Adipose tissue (tissue), 3 donors: Measurements from ENCODE around the gene AACS. TPM values are rescaled to one million over a fixed set of nuclear protein-coding genes. Genes with fewer than 3 reads are reported as not detected.
"Not testable (repeated sequence)": the region's sequence is repeated elsewhere in the genome, so short reads cannot be mapped to it uniquely, and the experiment has no call there.

Experiments used
- H3K27ac ChIP-seq: one replicate; pipeline ENCODE4 v1.5.1; 2013; ENCODE audit warnings: low read depth, low read length
- WGBS, 3 donors: extraction: QIAGEN DNeasy Blood & Tissue Kit; methylation state at CpG; one replicate each; pipeline ENCODE4 v1.1.7; 2013; 5-methylcytosine and 5-hydroxymethylcytosine counted together
- polyA plus RNA-seq, 3 donors: library from polyadenylated mRNA; stranded (reverse); fragments of 200-250 nt; gene quantifications; one replicate each; pipeline ENCODE4 v1.2.3, GENCODE V29; 2013
- donor health status: healthy with polysubstance abuse.
- donor health status: Bipolar disorder and iron deficiency.
- donor health status: healthy.

The AACS gene
- polyA plus RNA-seq, 3 donors: 32.8 to 79.0 (median 35.0) TPM

- 88 to 92% (median 89%) methylated on average over 6 of the region's 6 CpGs for WGBS, 3 donors
- no peak overlapping the region for H3K27ac ChIP-seq
These were observed 40.4 kb downstream of the AACS start for GRCh38 chr12:125105600-125105999.

DNA sequence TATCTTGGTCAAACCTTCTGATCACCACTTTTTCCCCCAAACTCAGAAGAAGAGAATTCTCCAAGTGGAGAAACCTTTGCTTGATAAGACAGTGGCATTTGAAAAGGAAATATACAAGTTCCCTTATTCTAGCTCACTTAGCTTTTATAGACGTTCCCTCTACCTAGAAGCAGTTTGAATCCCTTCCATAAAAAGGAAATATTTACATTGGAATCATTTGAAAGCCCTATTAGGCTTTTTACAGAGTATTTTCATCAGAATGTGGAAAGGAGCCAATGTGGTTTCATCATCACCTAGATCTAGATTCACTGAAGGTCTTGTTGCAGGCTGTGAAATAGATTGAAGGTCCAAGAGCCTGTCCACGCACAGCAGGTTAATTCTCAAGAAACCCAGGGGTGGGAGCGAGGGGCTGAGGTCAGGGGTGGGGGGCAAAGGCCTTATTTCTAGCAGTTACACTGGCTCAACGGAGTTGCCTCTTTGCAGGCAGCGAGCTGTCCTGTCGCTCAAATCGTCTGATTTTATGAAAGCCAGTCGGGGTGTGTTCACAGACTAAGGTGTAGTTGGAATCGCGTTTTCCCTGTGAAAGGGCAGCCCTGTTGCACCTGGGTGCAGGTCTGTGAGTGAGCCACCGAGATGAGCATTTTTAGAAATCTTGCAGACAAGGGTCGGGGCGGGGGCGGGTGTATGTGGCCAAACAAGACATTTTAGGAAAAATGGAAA is 45.6 kb downstream of the AACS start:
- WGBS, 3 donors: 84 to 90% (median 84%) methylated on average over 14 of the region's 14 CpGs
- H3K27ac ChIP-seq: no peak overlapping the region

DNA sequence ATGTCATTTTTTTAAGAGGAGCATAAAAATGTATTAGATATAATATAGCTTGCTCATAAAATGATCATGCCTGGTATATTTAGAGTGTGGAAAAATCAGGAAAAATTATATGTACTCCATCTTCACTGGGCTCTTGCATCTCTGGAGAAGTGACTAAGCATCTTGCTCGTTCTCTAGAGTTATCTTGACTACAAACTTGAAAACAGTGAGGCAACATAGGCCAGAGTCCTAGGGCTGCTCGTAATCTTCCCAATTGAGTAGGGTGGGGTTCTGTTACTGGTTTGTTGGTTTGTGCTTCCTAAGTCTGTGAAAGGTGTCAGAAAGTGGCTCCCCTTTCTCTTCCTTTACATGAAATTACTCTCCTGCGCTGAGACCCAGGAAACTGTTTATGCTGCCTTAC is 46.2 kb downstream of the AACS start:
- 82 to 92% (median 92%) methylated on average over 3 of the region's 3 CpGs for WGBS, 3 donors
- H3K27ac ChIP-seq: no peak overlapping the region

DNA sequence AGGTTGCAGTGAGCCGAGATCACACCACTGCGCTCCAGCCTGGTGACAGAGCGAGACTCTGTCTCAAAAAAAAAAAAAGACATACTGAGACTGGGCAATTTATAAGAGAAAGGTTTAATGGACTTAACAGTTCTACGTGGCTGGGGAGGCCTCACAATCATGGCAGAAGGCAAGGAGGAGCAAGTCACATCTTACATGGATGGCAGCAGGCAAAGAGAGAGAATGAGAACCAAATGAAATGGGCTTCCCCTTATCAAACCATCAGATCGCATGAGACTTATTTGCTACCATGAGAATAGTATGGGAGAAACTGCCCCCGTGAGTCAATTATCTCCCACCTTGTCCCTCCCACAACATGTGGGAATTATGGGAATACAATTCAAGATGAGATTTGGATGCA is 47.4 kb downstream of the AACS start:
- H3K27ac ChIP-seq: not testable (repeated sequence)
- 96 to 98% (median 98%) methylated on average over 6 of the region's 6 CpGs for WGBS, 3 donors

GRCh38 chr12:125113263-125113662 is 48.0 kb downstream of the AACS start:
- 94 to 95% (median 95%) methylated on average over 8 of the region's 8 CpGs for WGBS, 3 donors
- no peak overlapping the region for H3K27ac ChIP-seq

DNA sequence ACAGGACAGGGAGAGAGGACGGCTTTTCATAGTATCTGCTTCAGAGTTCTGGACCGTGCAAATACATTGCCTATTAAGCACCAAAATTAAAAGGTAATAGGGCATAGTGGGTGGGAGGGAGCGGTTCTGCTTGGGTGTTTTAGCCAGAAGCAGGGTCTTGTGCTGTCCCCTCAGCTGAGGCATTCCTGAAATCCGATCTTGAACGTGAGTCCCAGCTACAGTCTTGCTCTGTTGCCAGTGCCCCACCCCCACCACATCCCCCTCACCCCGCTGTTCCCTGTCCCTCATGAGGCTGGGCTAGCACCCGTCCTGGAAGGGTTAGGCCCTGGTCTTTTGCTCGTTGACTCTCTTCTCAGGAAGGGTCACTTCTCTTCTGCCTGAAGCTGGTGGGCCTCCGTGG is 48.6 kb downstream of the AACS start:
- H3K27ac ChIP-seq: no peak overlapping the region
- WGBS, 3 donors: 81 to 90% (median 89%) methylated on average over 8 to 9 of the region's 9 CpGs

GRCh38 chr12:125114365-125115141 is 49.3 kb downstream of the AACS start:
- H3K27ac ChIP-seq: no peak overlapping the region
- WGBS, 3 donors: 96 to 98% (median 97%) methylated on average over 39 to 40 of the region's 40 CpGs

- 91 to 93% (median 92%) methylated on average over 12 of the region's 12 CpGs for WGBS, 3 donors
- H3K27ac ChIP-seq: no peak overlapping the region
These were observed 55.3 kb downstream of the AACS start for GRCh38 chr12:125120566-125120965.

- WGBS, 3 donors: 93 to 94% (median 93%) methylated on average over 14 of the region's 14 CpGs
- H3K27ac ChIP-seq: no peak overlapping the region
These were observed 55.9 kb downstream of the AACS start for GRCh38 chr12:125121106-125121505.

DNA sequence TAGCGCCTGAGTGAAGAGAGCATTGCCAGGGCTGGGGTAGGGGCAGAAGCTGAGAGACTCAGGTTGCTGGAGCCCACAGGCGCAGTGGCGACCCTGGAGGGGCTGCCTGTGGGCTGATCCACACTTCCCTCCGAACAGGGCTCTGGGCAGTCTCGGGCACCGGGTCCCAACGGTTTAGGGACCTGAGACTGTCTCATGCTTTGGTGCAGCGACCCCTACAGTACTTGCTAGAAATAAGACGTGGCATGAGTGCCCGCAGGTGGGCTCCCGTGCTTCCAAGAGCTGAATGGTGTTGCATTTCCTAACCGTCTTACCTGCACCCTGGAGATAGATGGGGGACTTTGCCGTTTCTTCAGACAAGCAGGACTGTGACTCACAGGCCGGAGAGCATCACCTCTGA is 57.4 kb downstream of the AACS start:
- no peak overlapping the region for H3K27ac ChIP-seq
- 91 to 93% (median 91%) methylated on average over 14 of the region's 14 CpGs for WGBS, 3 donors

- no peak overlapping the region for H3K27ac ChIP-seq
- 52 to 90% (median 82%) methylated on average over 11 of the region's 11 CpGs for WGBS, 3 donors
These were observed 59.2 kb downstream of the AACS start for GRCh38 chr12:125124320-125124966.

GRCh38 chr12:125125271-125125670 is 60.0 kb downstream of the AACS start:
- 94 to 98% (median 96%) methylated on average over 4 of the region's 4 CpGs for WGBS, 3 donors
- no peak overlapping the region for H3K27ac ChIP-seq

DNA sequence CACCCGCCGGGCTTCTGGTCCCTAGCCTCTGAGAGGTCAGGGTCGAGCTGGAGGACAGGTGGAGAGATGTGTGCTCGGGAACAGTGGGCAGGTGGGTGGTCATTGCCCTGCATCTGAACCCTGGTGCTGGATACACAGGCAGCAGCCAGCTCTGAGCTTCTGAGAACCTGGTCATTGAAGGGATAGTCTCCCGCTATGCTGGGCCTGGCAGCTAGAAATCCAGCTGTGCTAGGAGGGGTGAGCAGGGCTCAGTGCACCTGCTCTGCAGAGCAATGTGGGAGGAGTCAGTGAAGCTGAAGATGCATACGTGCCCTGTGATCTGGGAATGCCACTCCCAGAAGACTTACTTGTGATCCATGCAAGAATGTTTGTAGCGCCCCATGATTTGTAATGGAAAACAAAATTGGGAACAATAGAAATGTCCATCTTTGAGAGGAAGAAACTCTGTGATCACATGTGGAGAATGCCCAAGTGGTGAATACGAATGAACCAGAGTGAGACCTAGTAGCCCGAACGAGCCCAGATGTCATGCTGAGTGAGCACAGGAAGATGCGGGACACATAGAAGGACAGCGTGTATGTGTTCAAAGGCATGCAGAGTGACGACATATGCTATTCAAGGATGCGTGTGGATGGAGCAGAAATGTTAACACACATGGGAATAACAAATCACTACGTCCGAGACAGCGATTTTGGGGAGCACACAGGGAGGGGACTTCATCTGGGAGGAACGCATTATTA is 63.4 kb downstream of the AACS start:
- 92 to 93% (median 92%) methylated on average over 18 of the region's 18 CpGs for WGBS, 3 donors
- no peak overlapping the region for H3K27ac ChIP-seq

- H3K27ac ChIP-seq: no peak overlapping the region
- WGBS, 3 donors: 73 to 88% (median 84%) methylated on average over 10 of the region's 10 CpGs
These were observed 63.9 kb downstream of the AACS start for GRCh38 chr12:125129179-125129571.

DNA sequence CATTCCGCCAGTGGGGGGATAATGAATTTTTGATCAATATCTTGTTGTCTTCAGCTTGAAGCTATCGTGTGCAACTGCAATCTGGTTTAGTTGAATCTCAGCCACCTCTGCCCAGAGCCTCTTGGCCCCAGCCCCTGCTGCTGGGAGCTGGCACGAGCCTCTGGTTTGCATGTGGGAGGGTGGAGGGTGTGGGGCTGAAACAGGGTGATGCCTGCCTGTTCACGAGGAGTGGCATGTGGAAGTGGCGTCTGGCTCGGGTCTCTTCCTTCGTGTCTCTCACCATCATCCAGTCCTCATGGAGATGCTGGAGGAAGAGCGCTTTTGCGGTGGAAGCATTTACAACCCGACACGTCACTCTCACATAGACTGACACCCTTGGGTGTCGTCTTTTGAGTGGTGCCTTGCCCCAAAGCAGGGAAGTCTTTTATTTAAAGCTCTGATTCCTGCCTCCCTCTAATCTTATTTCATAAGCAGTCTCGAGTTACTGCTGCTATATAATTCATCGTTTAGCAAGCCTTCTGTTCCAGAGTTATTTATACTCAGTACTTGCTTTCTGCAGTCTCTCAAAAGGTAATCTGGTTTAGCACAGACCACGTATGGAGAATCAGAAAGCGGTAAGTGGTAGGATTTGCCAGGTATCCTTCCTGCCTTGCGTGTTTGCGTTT is 64.5 kb downstream of the AACS start:
- 87 to 90% (median 89%) methylated on average over 18 of the region's 18 CpGs for WGBS, 3 donors
- no peak overlapping the region for H3K27ac ChIP-seq

DNA sequence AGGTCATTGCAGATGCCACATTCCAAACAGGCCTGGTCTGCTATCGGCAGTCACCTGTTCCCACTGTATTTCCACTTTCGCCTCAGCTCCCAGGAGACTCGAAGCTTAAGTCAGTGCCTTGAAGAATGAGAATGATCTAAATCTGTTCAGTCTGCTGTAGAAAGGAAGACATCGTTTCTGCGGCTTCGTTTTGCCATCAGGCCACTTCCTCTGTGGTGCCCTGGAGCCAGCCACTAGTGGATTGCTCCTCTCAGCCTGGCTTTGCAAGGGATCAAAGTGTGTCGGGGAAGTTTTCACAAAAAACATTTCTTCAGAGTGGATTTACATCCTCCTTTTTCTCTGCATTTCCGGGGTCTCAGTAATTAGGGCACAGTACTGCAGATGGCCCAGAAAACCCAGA is 66.7 kb downstream of the AACS start:
- no peak overlapping the region for H3K27ac ChIP-seq
- WGBS, 3 donors: 79 to 92% (median 84%) methylated on average over 8 of the region's 8 CpGs

DNA sequence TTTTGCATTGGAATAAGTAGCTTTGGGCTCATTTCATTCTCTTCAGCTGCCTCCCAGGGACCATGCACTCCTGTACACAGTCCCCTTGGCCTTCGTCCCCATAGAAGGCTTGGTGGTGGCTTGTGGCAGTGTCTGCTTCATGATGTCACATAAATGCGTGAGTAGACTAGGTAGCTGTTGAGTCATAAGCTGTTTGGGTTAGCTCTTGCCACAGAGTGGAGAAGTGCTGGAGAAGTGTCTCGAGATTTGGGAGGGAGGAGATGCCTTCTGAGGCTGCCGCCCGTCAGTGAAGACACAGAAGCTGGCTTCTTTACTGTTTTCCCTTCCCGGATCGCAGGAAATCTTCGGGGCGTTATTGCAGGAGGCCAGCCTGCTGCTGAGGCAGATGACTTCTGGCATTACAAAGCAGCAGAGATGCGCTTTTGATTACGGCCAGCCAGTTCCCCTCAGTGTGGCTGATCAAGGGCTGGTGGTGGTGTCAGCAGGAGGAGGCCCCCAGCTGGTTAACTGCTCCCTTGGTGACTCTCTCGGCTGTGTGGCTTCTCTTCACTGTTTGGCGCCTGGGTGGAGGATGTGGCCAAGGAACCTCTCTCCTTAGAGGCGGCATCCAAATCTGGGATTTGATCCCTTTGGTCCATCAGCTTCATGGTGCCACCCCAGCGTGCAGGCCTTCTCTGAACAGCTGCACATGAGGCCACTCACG is 67.6 kb downstream of the AACS start:
- no peak overlapping the region for H3K27ac ChIP-seq
- WGBS, 3 donors: 88 to 94% (median 89%) methylated on average over 16 of the region's 16 CpGs

DNA sequence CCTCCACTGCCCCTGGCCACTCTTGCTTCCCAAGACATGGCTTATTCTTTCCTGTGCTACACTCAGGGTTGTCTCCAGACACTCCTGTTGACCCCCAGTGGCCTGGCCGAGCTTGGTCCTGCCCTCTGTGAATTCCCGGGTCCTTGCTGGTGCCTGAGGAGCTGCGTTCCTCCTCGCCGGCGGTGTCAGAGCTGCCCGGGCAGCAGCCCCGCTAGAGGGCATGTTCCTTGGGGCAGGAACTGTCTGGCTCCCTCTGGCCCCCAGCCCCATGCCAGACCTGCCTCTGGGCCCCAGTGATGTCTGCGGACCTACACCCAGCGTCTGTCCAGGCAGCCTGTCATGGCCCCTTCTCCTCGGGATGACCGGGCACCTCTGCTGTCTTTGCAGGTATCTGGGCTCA is 68.4 kb downstream of the AACS start:
- no peak overlapping the region for H3K27ac ChIP-seq
- WGBS, 3 donors: 92 to 97% (median 96%) methylated on average over 12 of the region's 12 CpGs
